Measurements from ENCODE around the gene DYNLRB1.

DNA sequence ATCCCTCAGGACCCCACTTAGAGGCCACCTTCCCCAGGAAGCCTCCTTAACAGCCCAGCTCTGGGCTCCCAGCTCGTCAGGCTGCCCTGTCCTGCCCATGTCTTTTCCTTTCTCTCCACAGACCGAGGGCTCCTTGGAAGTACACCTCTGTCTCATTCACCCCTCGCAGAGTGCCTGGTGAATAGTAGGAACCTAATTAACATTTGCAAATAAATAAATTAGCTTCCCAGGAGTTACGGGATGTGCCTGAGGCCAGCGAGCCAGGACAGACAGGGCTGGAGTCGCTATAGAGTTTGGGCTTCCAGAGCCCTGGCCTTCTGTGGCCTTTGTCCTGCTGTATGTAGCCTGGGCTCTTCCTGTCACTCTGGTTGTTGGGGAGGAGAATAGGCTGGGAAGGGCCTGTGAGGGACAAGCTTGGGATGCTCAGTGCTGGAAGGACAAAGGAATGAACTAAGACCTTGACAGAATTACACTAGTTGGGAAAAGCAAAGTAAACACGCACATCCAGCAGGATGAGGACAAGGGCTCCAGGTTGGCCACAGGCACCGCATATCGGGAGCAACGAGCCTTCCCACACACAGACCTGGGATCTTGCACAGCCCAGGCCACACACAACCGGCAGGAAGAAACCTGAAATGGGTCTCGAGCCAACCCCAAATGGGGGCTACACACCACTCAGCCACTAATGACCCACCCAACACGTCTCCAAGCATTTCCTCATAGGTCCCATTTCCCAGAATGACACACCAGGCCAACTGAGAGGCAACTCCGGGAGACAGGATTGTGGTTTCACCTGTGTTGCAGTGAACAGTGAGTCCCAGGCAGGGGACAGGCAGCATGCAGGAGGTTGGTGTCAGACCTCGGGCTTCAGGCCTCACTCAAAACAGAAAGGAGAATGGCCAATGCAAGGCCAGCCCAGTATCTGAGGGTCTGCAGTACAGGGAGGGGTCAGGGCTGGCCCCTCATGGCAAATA, 52.0 kb downstream of the DYNLRB1 start:
- TF ChIP-seq CTCF (IDR thresholded peaks at IDR 0.05) (no peak), ZFX (IDR thresholded peaks at IDR 0.05; ENCODE audit: borderline replicate concordance) (no peak)

All from 22Rv1 (cell line).